ENCODE data around the gene KCP. TPM values are rescaled to one million over a fixed set of nuclear protein-coding genes. Genes with fewer than 3 reads are reported as not detected.

Gene KCP
- total RNA-seq, 1 experiment from 2014 or later = 1.6 TPM

- H4K20me1 ChIP-seq (ENCODE audit: insufficient read depth) = no peaks in the 10 kb centered on the region
- peaks cover 33 to 45% of the 10 kb centered on the region in 2 experiments; a peak in 3 of 4 replicates for H3K36me3 ChIP-seq (ENCODE audit: control insufficient read depth in 1 of 2, insufficient read depth in 2 of 2, low read length in 2 of 2)
- no peak overlapping the region for H3K4me3 ChIP-seq (replicated peaks in 1 of 2; ENCODE audit: low read depth in 1 of 2, low read length in 2 of 2)
- no peaks in the 10 kb centered on the region for H3K4me1 ChIP-seq (ENCODE audit: control insufficient read depth in 1 of 2, insufficient read depth in 2 of 2, low read length in 2 of 2)
- no peak overlapping the region for H2AFZ ChIP-seq (ENCODE audit: low read depth, low read length, poor library complexity, severe bottlenecking)
- H3K27me3 ChIP-seq (ENCODE audit: insufficient read depth, low read length) = no peaks in the 10 kb centered on the region
- ChIA-PET RAD21 (ENCODE audit: low non-redundant PET in 1 of 2, low total read pairs in 2 of 2, uncharacterized antibody in 2 of 2, unreplicated experiment in 2 of 2) (no interaction called here), CTCF (no interaction called here), POLR2A (interaction anchor here (0.6 kb wide), 1 partner anchor 16 kb away, joined by 3 read pairs; no protein-coding TSS in a partner anchor)
- H3K9me2 ChIP-seq (ENCODE audit: insufficient read depth) = no peaks in the 10 kb centered on the region
- DNase-seq (ENCODE audit: low read depth, low spot score) = no peak
- BruUV-seq (replicated peaks) = no TSS peak
- no peak overlapping the region for H3K9ac ChIP-seq (ENCODE audit: low read length)
- no peak overlapping the region for H3K27ac ChIP-seq (ENCODE audit: low read depth, low read length)
- intact Hi-C loops (cut with micrococcal nuclease) = no loop called here
- no peaks in the 10 kb centered on the region for H3K9me3 ChIP-seq (ENCODE audit: control insufficient read depth in 1 of 2, insufficient read depth in 1 of 2, low read depth in 1 of 2, low read length in 2 of 2)
- H3K79me2 ChIP-seq (ENCODE audit: insufficient read depth, low read length) = no peaks in the 10 kb centered on the region; the same call in 1 of the 2 replicates
- ATAC-seq = no peak
- TF ChIP-seq POLR2A (IDR thresholded peaks at IDR 0.05; ENCODE audit: borderline replicate concordance, extremely low read depth, insufficient read depth, insufficient read length) (no peak), RAD21 (IDR thresholded peaks at IDR 0.05; ENCODE audit: low read depth) (no peak), POLR2AphosphoS5 (IDR thresholded peaks at IDR 0.05; ENCODE audit: low read depth, low read length) (no peak), FOSL1 (IDR thresholded peaks at IDR 0.05; ENCODE audit: low read depth) (no peak), SP1 (IDR thresholded peaks at IDR 0.05; ENCODE audit: low read depth) (no peak), CEBPB (IDR thresholded peaks at IDR 0.05; ENCODE audit: low read depth) (no peak), EZH2 (IDR thresholded peaks at IDR 0.05) (no peak), ZFX (IDR thresholded peaks at IDR 0.05) (no peak), ELF1 (IDR thresholded peaks at IDR 0.05; ENCODE audit: borderline replicate concordance, low read depth) (no peak), JUND (IDR thresholded peaks at IDR 0.05) (no peak), SIN3A (IDR thresholded peaks at IDR 0.05; ENCODE audit: low read depth) (no peak), CTCF (IDR thresholded peaks at IDR 0.05 in 2 of 3, conservative IDR thresholded peaks at IDR 0.05 in 1 of 3; ENCODE audit: borderline replicate concordance in 1 of 3, insufficient read depth in 1 of 3, low read depth in 2 of 3, low read length in 2 of 3) (no peak), EZH2phosphoT487 (IDR thresholded peaks at IDR 0.05; ENCODE audit: borderline replicate concordance) (no peak), TCF7L2 (IDR thresholded peaks at IDR 0.05; ENCODE audit: borderline replicate concordance, extremely low read depth, insufficient read depth, insufficient read length) (no peak), SRF (IDR thresholded peaks at IDR 0.05; ENCODE audit: low read depth) (no peak), EGR1 (IDR thresholded peaks at IDR 0.05; ENCODE audit: low read depth) (no peak)
- H3K4me2 ChIP-seq (ENCODE audit: low read length) = no peak overlapping the region
Observed at GRCh38 chr7:128959296-128959695, 48.8 kb upstream of the KCP start.

Data from HCT116 (cell line).